ENCODE data around the gene TSPY3. TPM values are rescaled to one million over a fixed set of nuclear protein-coding genes. Genes with fewer than 3 reads are reported as not detected.
"Not testable (repeated sequence)": the region's sequence is repeated elsewhere in the genome, so short reads cannot be mapped to it uniquely, and the experiment has no call there.

Gene TSPY3, protein sequence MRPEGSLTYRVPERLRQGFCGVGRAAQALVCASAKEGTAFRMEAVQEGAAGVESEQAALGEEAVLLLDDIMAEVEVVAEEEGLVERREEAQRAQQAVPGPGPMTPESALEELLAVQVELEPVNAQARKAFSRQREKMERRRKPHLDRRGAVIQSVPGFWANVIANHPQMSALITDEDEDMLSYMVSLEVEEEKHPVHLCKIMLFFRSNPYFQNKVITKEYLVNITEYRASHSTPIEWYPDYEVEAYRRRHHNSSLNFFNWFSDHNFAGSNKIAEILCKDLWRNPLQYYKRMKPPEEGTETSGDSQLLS
- total RNA-seq (2014; rRNA removed; shearing (Covaris generic); ENCODE audit: low replicate concordance) = not detected in 2 replicates

DNA sequence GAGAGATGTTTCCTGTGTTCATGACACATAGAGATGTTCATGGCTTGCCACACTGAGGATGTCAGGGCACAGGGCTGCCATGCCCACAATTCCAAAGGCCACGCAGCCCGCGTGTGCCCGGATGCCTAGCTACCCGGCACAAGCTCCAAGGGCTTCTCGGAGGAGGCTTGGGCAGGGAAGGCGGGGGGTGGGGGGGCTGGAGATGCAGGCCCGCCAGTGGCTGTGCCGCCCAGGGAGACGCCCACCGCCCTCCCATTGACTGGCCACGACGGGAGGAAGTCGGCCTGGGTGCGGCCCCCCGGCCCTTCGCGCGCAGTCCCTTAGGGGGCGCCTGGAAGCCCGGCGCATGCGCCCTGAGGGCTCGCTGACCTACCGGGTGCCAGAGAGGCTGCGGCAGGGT, at the start of gene TSPY3:
Gene TSPY3, plus strand, starts transcription at position 301 of the 400 bp plus-strand sequence. Its CDS starts 46 bp downstream, at position 347.
- H3K27me3 ChIP-seq, DNase-seq, H3K36me3 ChIP-seq, H3K4me3 ChIP-seq, H3K9me3 ChIP-seq: not testable (repeated sequence)

DNA sequence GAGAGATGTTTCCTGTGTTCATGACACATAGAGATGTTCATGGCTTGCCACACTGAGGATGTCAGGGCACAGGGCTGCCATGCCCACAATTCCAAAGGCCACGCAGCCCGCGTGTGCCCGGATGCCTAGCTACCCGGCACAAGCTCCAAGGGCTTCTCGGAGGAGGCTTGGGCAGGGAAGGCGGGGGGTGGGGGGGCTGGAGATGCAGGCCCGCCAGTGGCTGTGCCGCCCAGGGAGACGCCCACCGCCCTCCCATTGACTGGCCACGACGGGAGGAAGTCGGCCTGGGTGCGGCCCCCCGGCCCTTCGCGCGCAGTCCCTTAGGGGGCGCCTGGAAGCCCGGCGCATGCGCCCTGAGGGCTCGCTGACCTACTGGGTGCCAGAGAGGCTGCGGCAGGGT, 40.7 kb upstream of the TSPY3 start, which contains the start of gene TSPY8:
Gene TSPY8, plus strand, starts transcription at position 301 of the 400 bp plus-strand sequence. Its CDS starts 46 bp downstream, at position 347.
- not testable (repeated sequence) for H3K4me3 ChIP-seq, DNase-seq, H3K36me3 ChIP-seq, H3K27me3 ChIP-seq, H3K9me3 ChIP-seq

DNA sequence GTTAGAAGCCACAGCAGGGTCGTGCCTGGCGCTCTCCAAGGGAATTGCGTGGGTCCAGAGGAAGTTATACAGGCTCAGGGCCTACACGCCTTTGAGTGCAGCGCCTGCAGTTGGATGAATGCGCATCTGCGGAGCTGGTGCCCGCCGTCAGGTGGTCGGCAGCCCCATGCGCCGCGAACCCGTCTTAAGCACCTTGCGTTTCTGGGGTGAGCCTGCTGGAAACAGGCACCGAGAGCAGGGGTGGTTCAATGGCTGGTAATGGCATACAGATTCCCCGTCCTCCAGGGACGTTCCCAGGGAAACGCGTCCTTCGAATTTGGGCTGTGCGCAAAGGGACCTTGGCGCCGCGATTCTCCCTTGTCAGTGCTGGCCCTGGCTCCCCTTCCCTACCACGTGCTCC, 1.7 kb upstream of the TSPY3 start:
- H3K9me3 ChIP-seq, H3K36me3 ChIP-seq, DNase-seq, H3K27me3 ChIP-seq, H3K4me3 ChIP-seq: not testable (repeated sequence)

Other genes starting within 250 kb of the TSPY3 start
- gene TSPY4, start 61.0 kb upstream of the TSPY3 start, total RNA-seq (2014; rRNA removed; shearing (Covaris generic); ENCODE audit: low replicate concordance) = not detected in 2 replicates
- gene TSPY8, start 40.6 kb upstream of the TSPY3 start, total RNA-seq (2014; rRNA removed; shearing (Covaris generic); ENCODE audit: low replicate concordance) = not detected in 2 replicates
- gene TSPY1, start 68.5 kb downstream of the TSPY3 start, total RNA-seq (2014; rRNA removed; shearing (Covaris generic); ENCODE audit: low replicate concordance) = not detected in 2 replicates
- not detected in 2 replicates for gene TSPY9, start 88.8 kb downstream of the TSPY3 start, total RNA-seq (2014; rRNA removed; shearing (Covaris generic); ENCODE audit: low replicate concordance)
- not detected in 2 replicates for gene TSPY10, start 129.5 kb downstream of the TSPY3 start, total RNA-seq (2014; rRNA removed; shearing (Covaris generic); ENCODE audit: low replicate concordance)

Measured in MG63 (cell line).